HL-60 (cell line): Measurements from ENCODE around the gene FAM53B.

Source experiments
- CTCF ChIP-seq: IDR thresholded peaks from one replicate; pipeline ENCODE4 v1.5.1; 2011; ENCODE audit warnings: low read length, control low read depth, inconsistent platforms; ENCODE audit not compliant: insufficient read depth
- GABPA ChIP-seq: IDR thresholded peaks from 2 replicates; pipeline ENCODE4 v1.6.1; 2012; ENCODE audit warnings: low read depth
- POLR2AphosphoS5 ChIP-seq: IDR thresholded peaks from 2 replicates; pipeline ENCODE4 v1.6.1; 2012; ENCODE audit warnings: low read depth
- REST ChIP-seq: IDR thresholded peaks from 2 replicates; pipeline ENCODE4 v1.6.1; 2012; ENCODE audit warnings: low read depth; ENCODE audit not compliant: insufficient replicate concordance
- SPI1 ChIP-seq: IDR thresholded peaks from 2 replicates; pipeline ENCODE4 v1.6.1; 2012; ENCODE audit warnings: low read depth, mild to moderate bottlenecking, borderline replicate concordance

- TF ChIP-seq CTCF = no peak
- no peak for TF ChIP-seq REST
- no peak for TF ChIP-seq POLR2AphosphoS5
- no peak for TF ChIP-seq GABPA
- no peak for TF ChIP-seq SPI1
These were observed 33.0 kb downstream of the FAM53B start for GRCh38 chr10:124711145-124711544.
